GM23248 (cell line): ENCODE data around the gene PCCA. TPM values are rescaled to one million over a fixed set of nuclear protein-coding genes. Genes with fewer than 3 reads are reported as not detected.
A peak's percentile ranks its signal among the peaks of the same experiment; 100 is the strongest.

Experiments
- DNase-seq: peaks from one replicate; pipeline ENCODE4 v3.0.0-alpha.2; 2015
- H2AFZ ChIP-seq: fragments of 200-600 bp; sonication (generic); 2 replicates; pipeline ENCODE4 v1.6.1; 2016; ENCODE audit warnings: antibody characterized with exemption
- H3F3A ChIP-seq: fragments of 200-600 bp; sonication (generic); 2 replicates; pipeline ENCODE4 v1.6.1; 2016; ENCODE audit warnings: mild to moderate bottlenecking, antibody characterized with exemption, mixed run types; ENCODE audit not compliant: insufficient read depth
- H3K27ac ChIP-seq: fragments of 200-600 bp; sonication (generic); 2 replicates; pipeline ENCODE4 v1.5.1; 2016; ENCODE audit warnings: mild to moderate bottlenecking
- H3K27me3 ChIP-seq: fragments of 200-600 bp; sonication (generic); replicated peaks from 2 replicates; pipeline ENCODE4 v1.6.1; 2016; ENCODE audit warnings: mild to moderate bottlenecking; ENCODE audit not compliant: insufficient read depth
- H3K36me3 ChIP-seq: fragments of 200-600 bp; sonication (generic); 2 replicates; pipeline ENCODE4 v1.6.1; 2016; ENCODE audit warnings: low read depth, mild to moderate bottlenecking
- H3K4me1 ChIP-seq: fragments of 200-600 bp; sonication (generic); 2 replicates; pipeline ENCODE4 v1.6.1; 2016; ENCODE audit warnings: mild to moderate bottlenecking; ENCODE audit not compliant: insufficient read depth
- H3K4me2 ChIP-seq: fragments of 200-600 bp; sonication (generic); one replicate; pipeline ENCODE4 v1.6.1; 2016; ENCODE audit warnings: mild to moderate bottlenecking; ENCODE audit not compliant: unreplicated experiment
- H3K4me3 ChIP-seq: fragments of 200-600 bp; sonication (generic); 2 replicates; pipeline ENCODE4 v1.5.1; 2016; ENCODE audit warnings: mild to moderate bottlenecking
- H3K79me2 ChIP-seq: fragments of 200-600 bp; sonication (generic); 2 replicates; pipeline ENCODE4 v1.6.1; 2016; ENCODE audit warnings: mild to moderate bottlenecking; ENCODE audit not compliant: insufficient read depth
- H3K9ac ChIP-seq: fragments of 200-600 bp; sonication (generic); 2 replicates; pipeline ENCODE4 v1.6.1; 2016; ENCODE audit warnings: mild to moderate bottlenecking
- H3K9me2 ChIP-seq: fragments of 200-600 bp; sonication (generic); 2 replicates; pipeline ENCODE4 v1.6.1; 2016; ENCODE audit warnings: mixed run types, mild to moderate bottlenecking, moderate library complexity; ENCODE audit not compliant: insufficient read depth
- H3K9me3 ChIP-seq: fragments of 200-600 bp; sonication (generic); one replicate; pipeline ENCODE4 v1.6.1; 2017; ENCODE audit warnings: low read depth
- H4K20me1 ChIP-seq: fragments of 200-600 bp; sonication (generic); 2 replicates; pipeline ENCODE4 v1.6.0; 2016; ENCODE audit not compliant: insufficient read depth
- EZH2 ChIP-seq: fragments of 200-600 bp; sonication (generic); IDR thresholded peaks from 2 replicates; pipeline ENCODE4 v1.6.1; 2018; ENCODE audit warnings: antibody characterized with exemption, mild to moderate bottlenecking; ENCODE audit not compliant: insufficient read depth, poor library complexity, severe bottlenecking
- EZH2phosphoT487 ChIP-seq: fragments of 200-600 bp; sonication (generic); IDR thresholded peaks from 2 replicates; pipeline ENCODE4 v1.6.1; 2018; ENCODE audit warnings: antibody characterized with exemption, moderate library complexity, mild to moderate bottlenecking, low read depth; ENCODE audit not compliant: insufficient read depth
- WGBS, 2 experiments: methylation state at CpG; one replicate each; pipeline ENCODE4 v1.1.6; 2015 to 2017; ENCODE audit warnings: low lambda C conversion rate in 2 of 2, low coverage in 1 of 2; ENCODE audit errors: missing lambda C conversion rate in 2 of 2; 5-methylcytosine and 5-hydroxymethylcytosine counted together
- in situ Hi-C: fragments of 300-500 bp; cut with MboI; formaldehyde crosslinking; loops from 2 replicates; pipeline ENCODE4 v1.15.0; 2020
- polyA plus RNA-seq: library from polyadenylated mRNA; unstranded; fragments of >200 nt; fragmentation: Nextera tagmentation; extraction: Ambion mirVana; gene quantifications from 2 replicates; pipeline ENCODE4 v1.2.1, GENCODE V29; 2016
- total RNA-seq: library from RNA; depleted of rRNA; stranded (reverse); fragments of >200 nt; shearing (Covaris generic); gene quantifications from 2 replicates; pipeline ENCODE4 v1.2.3, GENCODE V29; 2014

The PCCA gene
- total and polyA plus RNA-seq, 2 experiments from 2014 or later: 9.1 to 9.6 TPM

DNA sequence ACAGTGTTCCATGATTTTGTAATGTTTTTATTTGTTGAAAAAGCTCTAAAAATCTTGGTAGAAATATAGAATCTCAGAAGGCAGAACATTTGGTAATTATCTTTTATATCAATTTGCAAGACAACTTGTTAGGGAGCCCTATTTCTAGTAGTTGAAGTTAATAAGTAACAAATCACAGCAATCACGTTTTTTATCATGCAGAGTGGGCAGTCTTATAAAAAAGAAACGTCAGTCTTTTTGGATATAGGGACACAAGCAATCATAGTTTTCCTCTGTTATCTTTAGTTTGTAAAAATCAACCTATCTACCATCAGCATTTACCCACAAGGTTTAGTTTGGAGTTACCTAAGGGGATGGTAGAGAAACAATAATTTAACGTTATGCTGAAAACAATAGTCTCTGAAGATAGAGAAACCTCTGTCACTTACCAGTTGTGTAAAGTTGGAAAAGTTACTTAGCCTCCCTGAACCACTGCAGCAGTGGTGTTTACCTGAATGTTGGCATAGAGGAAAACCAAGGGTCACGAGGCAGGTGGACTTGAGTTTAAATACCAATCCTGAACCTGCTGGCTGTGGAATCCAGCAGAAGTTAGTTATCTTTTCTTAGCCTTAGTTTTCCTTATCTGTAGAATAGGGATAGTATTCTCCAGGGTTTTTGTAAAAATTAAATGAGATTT lies 306.9 kb downstream of the PCCA start:
- no peaks in the 10 kb centered on the region for H3K79me2 ChIP-seq
- WGBS, 2 experiments: 99% methylated on average over 4 of the region's 4 CpGs
- no peaks in the 10 kb centered on the region for H3K36me3 ChIP-seq
- H3K27me3 ChIP-seq: no peaks in the 10 kb centered on the region
- peaks cover 32% of the 10 kb centered on the region for H3K4me1 ChIP-seq
- in situ Hi-C loops: no loop called here
- H4K20me1 ChIP-seq: no peaks in the 10 kb centered on the region
- H2AFZ ChIP-seq: no peak overlapping the region
- no peaks in the 10 kb centered on the region for H3K9me2 ChIP-seq
- peak overlapping the region; percentile 99 for H3K27ac ChIP-seq
- H3K9ac ChIP-seq: no peak overlapping the region
- DNase-seq: no peak
- no peak overlapping the region for H3K4me3 ChIP-seq
- no peak overlapping the region for H3K4me2 ChIP-seq
- H3F3A ChIP-seq: peaks cover 47% of the 10 kb centered on the region
- TF ChIP-seq EZH2: no peak
- TF ChIP-seq EZH2phosphoT487: no peak
- H3K9me3 ChIP-seq: no peaks in the 10 kb centered on the region

DNA sequence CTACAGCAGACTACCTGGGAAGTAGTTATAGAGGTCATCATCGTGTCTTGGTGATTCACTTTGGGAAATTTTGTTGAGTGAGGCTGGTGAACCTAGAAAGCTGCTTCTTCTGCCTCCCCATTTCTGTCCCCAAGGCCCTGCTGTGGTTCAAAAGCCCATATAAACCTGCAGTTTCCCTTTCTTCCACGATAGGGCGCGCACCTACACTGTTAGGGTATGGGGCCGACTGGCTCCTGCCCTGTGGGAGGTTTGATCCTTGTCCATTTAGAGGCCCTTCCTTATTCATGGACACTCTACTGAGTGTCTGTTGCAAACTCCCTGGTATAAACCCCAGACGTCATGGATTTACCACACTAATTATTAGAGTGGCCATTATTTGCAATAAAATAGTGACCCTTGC lies 307.9 kb downstream of the PCCA start:
- WGBS, 2 experiments: 97 to 99% methylated on average over 6 of the region's 6 CpGs
- no peak overlapping the region for H3K4me3 ChIP-seq
- H3K9me2 ChIP-seq: no peaks in the 10 kb centered on the region
- in situ Hi-C loops: no loop called here
- H3K79me2 ChIP-seq: no peaks in the 10 kb centered on the region
- H3K9ac ChIP-seq: no peak overlapping the region
- no peaks in the 10 kb centered on the region for H3K9me3 ChIP-seq
- TF ChIP-seq EZH2 (no peak), EZH2phosphoT487 (no peak)
- no peaks in the 10 kb centered on the region for H3K36me3 ChIP-seq
- no peaks in the 10 kb centered on the region for H4K20me1 ChIP-seq
- no peak overlapping the region for H3K27ac ChIP-seq
- peaks cover 27% of the 10 kb centered on the region for H3K4me1 ChIP-seq
- no peaks in the 10 kb centered on the region for H3K27me3 ChIP-seq
- no peak overlapping the region for H3K4me2 ChIP-seq
- no peak for DNase-seq
- no peak overlapping the region for H2AFZ ChIP-seq
- peaks cover 39% of the 10 kb centered on the region for H3F3A ChIP-seq

DNA sequence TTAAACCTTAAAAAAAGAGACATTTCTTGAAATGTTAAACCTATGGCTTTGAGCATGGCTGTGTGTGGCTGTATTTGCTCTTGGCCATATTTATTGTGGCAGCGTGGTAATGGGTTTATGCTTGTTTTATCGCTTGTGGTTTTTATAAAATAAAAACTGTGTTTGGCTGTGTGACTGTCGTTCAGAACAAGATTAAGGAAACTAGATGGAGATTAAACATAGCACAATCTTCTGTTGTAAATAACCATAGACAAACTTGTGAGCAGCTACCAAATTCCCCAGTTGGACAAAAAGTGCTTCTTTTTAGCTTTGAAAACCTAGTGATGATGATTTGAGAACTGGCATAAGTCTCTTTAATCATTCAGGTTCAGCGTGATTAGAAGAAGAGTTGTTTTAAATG lies 308.7 kb downstream of the PCCA start:
- WGBS, 2 experiments: 90% methylated on average over 4 of the region's 4 CpGs
- Histone ChIP-seq H3K27me3 (no peaks in the 10 kb centered on the region), H3K4me2 (no peak overlapping the region), H3K27ac (no peak overlapping the region), H3K9me2 (no peaks in the 10 kb centered on the region), H3K79me2 (no peaks in the 10 kb centered on the region), H3K36me3 (no peaks in the 10 kb centered on the region), H2AFZ (no peak overlapping the region), H3K9ac (no peak overlapping the region), H3K4me3 (no peak overlapping the region), H3F3A (peaks cover 31% of the 10 kb centered on the region), H3K9me3 (no peaks in the 10 kb centered on the region), H3K4me1 (peaks cover 19% of the 10 kb centered on the region), H4K20me1 (no peaks in the 10 kb centered on the region)
- in situ Hi-C loops: no loop called here
- TF ChIP-seq EZH2phosphoT487: no peak
- no peak for TF ChIP-seq EZH2
- DNase-seq: no peak

DNA sequence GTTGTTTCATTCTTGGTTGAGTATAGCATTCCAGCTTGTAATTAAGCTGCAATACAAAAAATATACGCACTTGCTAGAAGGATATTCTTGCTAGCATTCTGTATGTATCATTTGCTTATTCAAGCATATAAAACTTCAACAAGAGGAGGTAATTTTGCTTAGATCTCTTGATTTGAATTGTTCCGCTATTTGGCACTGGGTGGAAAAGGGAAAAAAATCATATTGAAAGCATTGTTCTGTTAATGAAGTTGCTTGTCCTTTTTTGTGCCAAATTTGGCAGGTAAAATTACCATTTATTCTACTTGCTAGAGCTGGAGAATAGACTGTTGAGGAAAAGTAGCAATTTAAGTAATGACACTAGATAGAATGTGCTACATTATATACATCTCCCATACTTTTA lies 309.5 kb downstream of the PCCA start:
- Histone ChIP-seq H3K9ac (no peak overlapping the region), H3K4me2 (no peak overlapping the region), H3K27me3 (no peaks in the 10 kb centered on the region), H3K9me3 (no peaks in the 10 kb centered on the region), H2AFZ (no peak overlapping the region), H3K36me3 (no peaks in the 10 kb centered on the region), H3K4me3 (no peak overlapping the region), H3K9me2 (no peaks in the 10 kb centered on the region), H3K79me2 (no peaks in the 10 kb centered on the region), H4K20me1 (no peaks in the 10 kb centered on the region), H3K4me1 (peaks cover 16% of the 10 kb centered on the region), H3F3A (peaks cover 26% of the 10 kb centered on the region), H3K27ac (no peak overlapping the region)
- no peak for DNase-seq
- TF ChIP-seq EZH2phosphoT487: no peak
- no peak for TF ChIP-seq EZH2
- in situ Hi-C loops: no loop called here
- 95 to 96% methylated on average over 2 of the region's 2 CpGs for WGBS, 2 experiments

DNA sequence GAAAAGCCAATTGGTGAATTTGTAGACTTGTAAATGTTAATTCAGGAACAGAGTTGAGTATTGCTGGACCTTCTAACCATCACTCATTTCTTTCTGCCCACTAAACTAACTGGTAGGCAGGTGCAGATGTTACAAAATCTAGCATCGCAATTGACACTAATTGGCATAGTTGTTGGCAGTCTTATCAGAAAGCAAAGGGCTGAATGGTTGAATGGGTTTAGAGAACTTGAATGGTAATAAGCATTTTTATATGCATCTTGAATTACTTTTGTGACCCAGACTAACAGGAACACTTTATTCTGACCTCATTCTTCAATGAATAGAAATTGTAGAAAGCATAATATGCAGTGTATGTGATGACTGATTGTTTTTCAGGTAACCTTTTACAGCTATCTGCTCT lies 310.6 kb downstream of the PCCA start:
- no peak overlapping the region for H3K4me2 ChIP-seq
- no peaks in the 10 kb centered on the region for H3K36me3 ChIP-seq
- no peak overlapping the region for H3K4me3 ChIP-seq
- no peak for DNase-seq
- peaks cover 10% of the 10 kb centered on the region for H3K4me1 ChIP-seq
- no peak overlapping the region for H3K27ac ChIP-seq
- H3K9me2 ChIP-seq: no peaks in the 10 kb centered on the region
- peaks cover 15% of the 10 kb centered on the region for H3F3A ChIP-seq
- no peak for TF ChIP-seq EZH2phosphoT487
- no peak for TF ChIP-seq EZH2
- H3K9ac ChIP-seq: no peak overlapping the region
- H4K20me1 ChIP-seq: no peaks in the 10 kb centered on the region
- H2AFZ ChIP-seq: no peak overlapping the region
- in situ Hi-C loops: no loop called here
- H3K27me3 ChIP-seq: no peaks in the 10 kb centered on the region
- 87 to 97% methylated on average over 1 of the region's 1 CpG for WGBS, 2 experiments
- H3K9me3 ChIP-seq: no peaks in the 10 kb centered on the region
- no peaks in the 10 kb centered on the region for H3K79me2 ChIP-seq
